GM13977 (cell line): ENCODE measurements around the gene MAST1.

Experiments used
- DNase-seq: peaks from one replicate; pipeline ENCODE4 v3.0.0; 2012; ENCODE audit warnings: low spot score
- in situ Hi-C: fragments of 300-500 bp; cut with MboI; formaldehyde crosslinking; loops from one replicate; pipeline ENCODE4 v1.12.0; 2022; ENCODE audit warnings: low sequenced_read_pairs, low pct_unique_long_range_greater_than_20kb, mixed read lengths, inconsistent platforms; ENCODE audit not compliant: unreplicated experiment
- TF ChIP-seq, protein P1 (sequence below): IDR thresholded peaks from 2 replicates; pipeline ENCODE4 v1.5.1; 2012; ENCODE audit warnings: mild to moderate bottlenecking, control low read depth; ENCODE audit not compliant: insufficient read depth; ENCODE audit errors: extremely low read depth, missing control alignments

Gene MAST1

DNA sequence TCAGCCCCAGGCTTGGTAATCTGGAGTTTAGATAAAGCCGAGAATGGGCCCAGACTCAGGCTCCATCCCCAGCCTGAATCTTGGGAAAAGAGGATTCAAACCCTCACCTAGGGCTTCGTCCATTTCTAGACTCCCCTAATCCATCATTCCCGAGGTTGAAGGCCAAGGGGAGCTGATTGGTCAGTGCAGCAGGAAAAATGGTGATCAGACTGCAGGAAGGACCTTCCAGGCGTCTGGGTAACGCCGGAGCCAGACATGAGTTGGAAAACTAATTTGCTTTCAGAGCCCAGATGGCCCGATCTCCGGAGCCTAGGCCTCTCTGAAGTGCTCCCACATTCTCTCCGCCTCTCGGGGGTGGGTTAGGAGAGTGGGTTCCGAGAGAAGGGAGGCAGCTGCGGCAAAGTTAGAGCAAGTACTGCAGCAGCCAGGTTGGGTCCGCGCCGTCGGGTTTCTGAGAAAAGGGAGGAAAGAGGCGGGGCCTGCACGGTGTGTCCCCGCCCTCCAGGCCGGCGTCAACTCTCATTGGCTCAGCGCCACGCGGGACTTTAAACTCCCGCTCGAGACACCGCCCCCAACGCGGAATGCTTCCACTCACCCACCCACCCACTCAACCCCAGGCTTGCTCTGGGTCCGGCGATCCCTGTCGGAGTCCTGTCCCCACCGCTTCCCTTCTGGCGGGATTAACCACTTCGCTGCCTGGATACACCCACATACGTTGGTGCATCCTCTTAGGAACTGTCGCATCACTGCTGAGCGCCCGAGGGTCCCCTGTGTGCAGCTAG, 3.1 kb upstream of the MAST1 start:
- TF ChIP-seq, protein P1, sequence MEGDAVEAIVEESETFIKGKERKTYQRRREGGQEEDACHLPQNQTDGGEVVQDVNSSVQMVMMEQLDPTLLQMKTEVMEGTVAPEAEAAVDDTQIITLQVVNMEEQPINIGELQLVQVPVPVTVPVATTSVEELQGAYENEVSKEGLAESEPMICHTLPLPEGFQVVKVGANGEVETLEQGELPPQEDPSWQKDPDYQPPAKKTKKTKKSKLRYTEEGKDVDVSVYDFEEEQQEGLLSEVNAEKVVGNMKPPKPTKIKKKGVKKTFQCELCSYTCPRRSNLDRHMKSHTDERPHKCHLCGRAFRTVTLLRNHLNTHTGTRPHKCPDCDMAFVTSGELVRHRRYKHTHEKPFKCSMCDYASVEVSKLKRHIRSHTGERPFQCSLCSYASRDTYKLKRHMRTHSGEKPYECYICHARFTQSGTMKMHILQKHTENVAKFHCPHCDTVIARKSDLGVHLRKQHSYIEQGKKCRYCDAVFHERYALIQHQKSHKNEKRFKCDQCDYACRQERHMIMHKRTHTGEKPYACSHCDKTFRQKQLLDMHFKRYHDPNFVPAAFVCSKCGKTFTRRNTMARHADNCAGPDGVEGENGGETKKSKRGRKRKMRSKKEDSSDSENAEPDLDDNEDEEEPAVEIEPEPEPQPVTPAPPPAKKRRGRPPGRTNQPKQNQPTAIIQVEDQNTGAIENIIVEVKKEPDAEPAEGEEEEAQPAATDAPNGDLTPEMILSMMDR = no peak
- in situ Hi-C loops = no loop called here
- DNase-seq = no peak

DNA sequence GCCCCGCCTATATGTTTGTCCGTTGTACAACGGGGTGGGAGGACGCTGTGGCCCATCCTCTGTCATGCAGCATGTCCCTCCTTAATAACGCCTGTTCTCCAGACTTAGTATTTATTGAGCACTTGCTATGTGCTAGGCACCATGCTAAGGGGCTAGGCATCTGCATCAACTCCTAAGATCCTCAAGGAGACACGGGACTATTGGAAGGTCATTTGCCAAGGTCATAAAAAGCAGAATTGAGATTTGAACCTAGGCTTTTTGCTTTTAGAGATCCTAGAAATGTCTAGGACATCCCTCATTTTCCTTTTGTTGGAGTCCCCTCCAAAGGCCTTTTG, 1.8 kb upstream of the MAST1 start:
- in situ Hi-C loops = no loop called here
- no peak for DNase-seq
- TF ChIP-seq, protein P1 = no peak

DNA sequence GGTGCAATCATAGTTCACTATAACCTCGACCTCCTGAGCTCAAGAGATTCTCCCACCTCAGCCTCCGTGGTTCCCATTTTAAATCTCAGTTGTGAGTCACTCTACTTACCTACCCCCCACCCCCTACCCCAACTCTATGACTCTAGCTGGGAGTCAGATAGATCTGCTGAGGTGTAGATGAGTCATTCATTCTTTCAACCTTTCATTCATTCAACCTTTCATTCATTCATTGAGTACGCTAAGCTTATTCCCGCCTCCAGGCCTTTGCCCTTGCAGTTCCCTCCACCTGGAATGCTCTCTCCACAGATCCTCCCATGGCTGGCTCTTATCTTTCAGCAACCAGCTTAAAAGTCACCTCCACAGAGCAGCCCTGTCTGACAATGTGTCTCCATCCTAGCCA, 1.1 kb upstream of the MAST1 start:
- in situ Hi-C loops = no loop called here
- TF ChIP-seq, protein P1 = no peak

DNA sequence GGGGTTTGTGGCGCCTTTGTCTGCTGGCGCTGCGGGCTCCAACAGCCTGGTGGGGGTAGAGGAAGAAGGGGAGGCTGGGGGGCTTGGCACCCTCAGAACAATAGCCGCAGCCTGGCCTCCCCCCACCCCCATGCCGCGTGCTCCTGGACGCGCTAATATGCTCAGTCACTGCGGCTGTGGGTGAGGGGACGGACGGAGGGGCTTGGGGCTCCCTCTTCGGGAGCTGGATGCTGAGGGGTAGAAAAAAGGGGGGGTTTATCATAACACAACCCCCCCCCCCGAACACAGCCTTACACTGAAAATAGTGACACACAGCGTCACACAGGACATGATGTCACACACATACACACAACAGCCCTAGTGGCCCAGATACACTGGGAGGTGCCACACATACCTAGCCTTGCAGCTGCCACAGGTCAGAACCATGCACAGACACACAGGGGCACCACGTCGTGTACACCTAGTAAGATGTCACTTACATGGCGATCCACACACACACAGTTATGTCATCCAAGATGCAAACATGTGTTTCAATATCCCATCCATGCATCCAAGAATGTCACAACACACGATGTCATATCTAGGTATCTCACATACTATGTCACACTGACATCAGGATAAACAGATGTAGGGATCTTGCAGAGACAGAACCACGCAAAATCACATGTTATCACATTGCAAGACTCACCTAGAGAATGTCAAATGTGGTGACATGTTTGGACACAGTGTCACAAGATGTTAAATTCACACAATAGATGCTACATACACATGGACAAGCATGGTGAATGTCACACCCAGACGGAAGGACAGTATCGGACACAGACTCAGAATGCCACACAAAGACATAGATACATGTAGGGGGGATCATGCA, 806 bp downstream of the MAST1 start:
- DNase-seq = no peak
- TF ChIP-seq, protein P1 = no peak
- in situ Hi-C loops = no loop called here

More for the DNA sequence above, 1.1 kb upstream of the MAST1 start:
- no peak for DNase-seq

DNA sequence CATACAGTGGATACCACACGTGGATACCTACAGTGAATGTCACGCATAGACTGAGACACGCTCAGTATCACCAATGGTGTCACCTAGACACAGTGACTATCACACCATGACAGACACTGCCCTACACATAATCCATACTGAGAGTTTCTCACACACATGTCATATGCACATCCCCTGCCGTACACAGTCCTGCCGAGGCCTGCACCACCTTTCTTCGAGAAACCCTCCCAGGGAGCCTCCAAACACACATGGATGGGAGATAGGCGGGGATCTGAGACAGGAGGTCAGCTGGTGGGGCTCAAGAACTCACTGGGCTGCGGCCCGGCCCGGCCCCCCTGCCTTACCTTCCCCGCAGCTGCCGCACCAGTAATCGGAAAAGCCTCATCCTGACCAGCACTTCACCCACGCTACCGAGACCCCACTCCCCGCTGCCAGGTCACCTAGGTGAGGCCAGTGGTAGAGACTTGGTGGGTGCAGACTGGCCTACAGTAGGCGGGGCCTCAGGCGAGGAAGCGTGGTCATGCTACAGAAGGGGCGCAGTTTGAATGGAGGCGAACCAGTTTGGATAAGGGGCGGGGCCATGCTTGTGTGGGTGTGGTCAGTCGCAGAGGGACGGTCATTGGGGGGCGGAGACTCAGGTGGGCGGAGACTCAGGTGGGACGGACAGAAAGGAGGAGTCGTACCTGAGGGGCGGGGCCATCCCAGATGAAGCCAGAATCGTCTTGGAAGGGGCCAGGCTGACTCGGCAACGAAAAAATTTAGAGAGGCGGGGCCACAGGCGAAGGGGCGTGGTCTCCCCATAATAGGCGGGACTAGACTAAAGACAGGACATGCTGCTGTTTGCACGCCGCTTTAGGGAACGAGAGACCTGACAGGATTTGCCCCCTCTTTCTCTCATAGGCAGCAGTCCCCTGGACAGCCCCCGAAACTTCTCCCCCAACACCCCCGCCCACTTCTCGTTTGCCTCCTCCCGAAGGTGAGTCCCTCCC, 2.1 kb downstream of the MAST1 start:
- peak; percentile 81 for DNase-seq
- TF ChIP-seq, protein P1 = no peak
- in situ Hi-C loops = loop anchor here (10.0 kb wide), 1 partner anchor 76 kb away; no protein-coding TSS in a partner anchor

DNA sequence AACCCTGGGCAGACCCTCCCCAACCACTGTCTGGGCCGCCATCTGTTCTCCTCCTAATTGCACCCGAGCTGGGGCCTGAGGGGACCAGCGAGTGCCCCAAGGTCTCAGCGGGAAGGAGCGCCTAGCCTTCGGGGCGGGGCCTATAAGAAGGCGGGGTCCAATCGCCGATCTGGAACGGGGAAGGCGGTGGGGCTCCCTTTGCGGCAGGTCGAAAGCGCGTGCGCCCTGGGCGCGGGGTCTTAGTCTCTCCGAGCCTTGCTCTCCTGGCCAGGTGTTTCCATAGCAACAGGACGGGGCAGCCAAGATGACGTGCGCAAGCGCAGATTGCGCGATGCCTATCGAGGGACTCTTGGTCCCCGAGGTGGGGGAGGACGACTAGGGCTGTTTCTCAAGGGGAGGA, 2.8 kb downstream of the MAST1 start:
- TF ChIP-seq, protein P1 = no peak
- peak; percentile 63 for DNase-seq
- in situ Hi-C loops = loop anchor here (10.0 kb wide), 1 partner anchor 76 kb away; no protein-coding TSS in a partner anchor
